ENCODE results near the gene SPON1. TPM values are rescaled to one million over a fixed set of nuclear protein-coding genes. Genes with fewer than 3 reads are reported as not detected.

SPON1 gene
- total RNA-seq, 1 experiment from 2014 or later: 6.4 TPM

GRCh38 chr11:13970986-13971385 is 8.5 kb downstream of the SPON1 start:
- CTCF ChIA-PET: interaction anchor here (0.7 to 3.1 kb wide), 16 partner anchors 8 to 484 kb away, joined by 3 to 15 read pairs (median 4); partner anchors contain the start of gene SPON1
- Mint-ChIP-seq H3K36me3 (no peaks in the 10 kb centered on the region), H3K4me1 (peaks cover 48% of the 10 kb centered on the region), H3K27me3 (ENCODE audit: low read depth) (peaks cover 11% of the 10 kb centered on the region), H3K9me3 (no peaks in the 10 kb centered on the region), H3K27ac (no peak overlapping the region), H3K4me3 (no peak overlapping the region)
- ATAC-seq: peak; percentile 81
- DNase-seq (ENCODE audit: low spot score): peak; percentile 49
- POLR2A ChIA-PET: no interaction called here
- TF ChIP-seq ZBTB21 (CRISPR knock-in tag; IDR thresholded peaks at IDR 0.05; ENCODE audit: borderline replicate concordance): no peak
- no peak for TF ChIP-seq GRHL2 (CRISPR knock-in tag; IDR thresholded peaks at IDR 0.05; ENCODE audit: insufficient replicate concordance, severe bottlenecking)
- peak; percentile 42; the same call in 1 of the 2 replicates for TF ChIP-seq ZNF423 (CRISPR knock-in tag; IDR thresholded peaks at IDR 0.05)

GRCh38 chr11:13972043-13972910 is 9.8 kb downstream of the SPON1 start:
- H3K27me3 Mint-ChIP-seq (ENCODE audit: low read depth): no peaks in the 10 kb centered on the region; the same call in 1 of the 2 replicates
- no peak for TF ChIP-seq EMX1 (CRISPR knock-in tag; IDR thresholded peaks at IDR 0.05)
- TF ChIP-seq E2F4 (CRISPR knock-in tag; IDR thresholded peaks at IDR 0.05; ENCODE audit: borderline replicate concordance, low read depth): no peak
- no peak for TF ChIP-seq CREM (CRISPR knock-in tag; IDR thresholded peaks at IDR 0.05)
- no peak for TF ChIP-seq JAZF1 (CRISPR knock-in tag; IDR thresholded peaks at IDR 0.05)
- TF ChIP-seq NFATC4 (CRISPR knock-in tag; IDR thresholded peaks at IDR 0.05): no peak
- TF ChIP-seq GRHL2 (CRISPR knock-in tag; IDR thresholded peaks at IDR 0.05; ENCODE audit: insufficient replicate concordance, severe bottlenecking): no peak
- TF ChIP-seq GTF2I (CRISPR knock-in tag; conservative IDR thresholded peaks at IDR 0.05): no peak
- DNase-seq (ENCODE audit: low spot score): no peak
- no peaks in the 10 kb centered on the region for H3K9me3 Mint-ChIP-seq
- ATAC-seq: no peak
- ChIA-PET CTCF (interaction anchor here (1.0 to 3.1 kb wide), 3 partner anchors 10 to 200 kb away, joined by 3 to 15 read pairs (median 6); partner anchors contain the start of gene SPON1), POLR2A (interaction anchor here (1.2 kb wide), 1 partner anchor 22 kb away, joined by 3 read pairs; no protein-coding TSS in a partner anchor)
- H3K36me3 Mint-ChIP-seq: no peaks in the 10 kb centered on the region
- no peak overlapping the region for H3K27ac Mint-ChIP-seq
- peaks cover 35% of the 10 kb centered on the region for H3K4me1 Mint-ChIP-seq
- H3K4me3 Mint-ChIP-seq: no peak overlapping the region

GRCh38 chr11:13972944-13973343 is 10.4 kb downstream of the SPON1 start:
- DNase-seq (ENCODE audit: low spot score) (no peak), ATAC-seq (no peak)
- Mint-ChIP-seq H3K27ac (no peak overlapping the region), H3K27me3 (ENCODE audit: low read depth) (no peaks in the 10 kb centered on the region; the same call in 1 of the 2 replicates), H3K4me3 (no peak overlapping the region), H3K9me3 (no peaks in the 10 kb centered on the region), H3K4me1 (peaks cover 29% of the 10 kb centered on the region), H3K36me3 (no peaks in the 10 kb centered on the region)
- TF ChIP-seq MYBL2 (CRISPR knock-in tag; IDR thresholded peaks at IDR 0.05): no peak
- peak; percentile 34; the same call in 1 of the 2 replicates for TF ChIP-seq USF2 (CRISPR knock-in tag; IDR thresholded peaks at IDR 0.05)
- ChIA-PET CTCF (interaction anchor here (1.0 to 3.1 kb wide), 3 partner anchors 10 to 201 kb away, joined by 3 to 15 read pairs (median 6); partner anchors contain the start of gene SPON1), POLR2A (interaction anchor here (1.2 kb wide), 1 partner anchor 21 kb away, joined by 3 read pairs; no protein-coding TSS in a partner anchor)

GRCh38 chr11:13974631-13975030 is 12.1 kb downstream of the SPON1 start:
- no peaks in the 10 kb centered on the region for H3K9me3 Mint-ChIP-seq
- ATAC-seq (no peak), DNase-seq (ENCODE audit: low spot score) (no peak)
- H3K27me3 Mint-ChIP-seq (ENCODE audit: low read depth): no peaks in the 10 kb centered on the region; the same call in 1 of the 2 replicates
- peaks cover 14% of the 10 kb centered on the region for H3K4me1 Mint-ChIP-seq
- H3K4me3 Mint-ChIP-seq: no peak overlapping the region
- CTCF ChIA-PET: interaction anchor here (1.1 to 1.3 kb wide), 2 partner anchors 12 to 174 kb away, joined by 3 to 5 read pairs; partner anchors contain the start of gene SPON1
- POLR2A ChIA-PET: no interaction called here
- no peaks in the 10 kb centered on the region for H3K36me3 Mint-ChIP-seq
- no peak overlapping the region for H3K27ac Mint-ChIP-seq
- TF ChIP-seq ZNF138 (CRISPR knock-in tag; conservative IDR thresholded peaks at IDR 0.05): no peak
- no peak for TF ChIP-seq ZNF532 (CRISPR knock-in tag; IDR thresholded peaks at IDR 0.05; ENCODE audit: borderline replicate concordance)
- TF ChIP-seq PREB (CRISPR knock-in tag; IDR thresholded peaks at IDR 0.05; ENCODE audit: borderline replicate concordance): no peak
- TF ChIP-seq HMGXB4 (CRISPR knock-in tag; IDR thresholded peaks at IDR 0.05): no peak
